Brain microvascular endothelial cell (primary cell): ENCODE data around the gene ZFHX3.
"Not testable (repeated sequence)": the region's sequence is repeated elsewhere in the genome, so short reads cannot be mapped to it uniquely, and the experiment has no call there.

Source experiments
- DNase-seq: peaks from one replicate; pipeline ENCODE4 v3.0.0-alpha.2; 2020
- H3K27ac ChIP-seq: fragments of 250-450 bp; sonication (Bioruptor Pico); 2 replicates; pipeline ENCODE4 v1.5.1; 2020; ENCODE audit warnings: mild to moderate bottlenecking, moderate library complexity
- H3K27me3 ChIP-seq: fragments of 250-450 bp; sonication (Bioruptor Pico); replicated peaks from 2 replicates; pipeline ENCODE4 v1.5.1; 2020; ENCODE audit warnings: mild to moderate bottlenecking
- H3K36me3 ChIP-seq: fragments of 250-450 bp; sonication (Bioruptor Pico); replicated peaks from 2 replicates; pipeline ENCODE4 v1.5.1; 2020; ENCODE audit warnings: mild to moderate bottlenecking
- H3K4me3 ChIP-seq: 2 replicates; pipeline ENCODE4 v1.5.1; 2011; ENCODE audit warnings: low read depth, mild to moderate bottlenecking, control low read depth, low read length, moderate library complexity
- CTCF ChIP-seq: IDR thresholded peaks from 2 replicates; pipeline ENCODE4 v1.5.1; 2011; ENCODE audit warnings: low read depth, mild to moderate bottlenecking, moderate library complexity, low read length, control low read depth, inconsistent platforms; ENCODE audit errors: missing control alignments
- in situ Hi-C: cut with HindIII; loops from 2 replicates; pipeline ENCODE4 v1.10.0; 2017; ENCODE audit warnings: low sequenced_read_pairs, low pct_ligation_motif_present

Gene ZFHX3

GRCh38 chr16:72999541-73000019 lies 48.3 kb downstream of the ZFHX3 start:
- Histone ChIP-seq H3K27me3 (no peaks in the 10 kb centered on the region), H3K27ac (no peak overlapping the region), H3K36me3 (no peaks in the 10 kb centered on the region), H3K4me3 (no peak overlapping the region)
- TF ChIP-seq CTCF: no peak
- DNase-seq: no peak
- in situ Hi-C loops: no loop called here

- H3K4me3 ChIP-seq: no peak overlapping the region
- no peaks in the 10 kb centered on the region for H3K36me3 ChIP-seq
- in situ Hi-C loops: no loop called here
- H3K27me3 ChIP-seq: no peaks in the 10 kb centered on the region
- no peak overlapping the region for H3K27ac ChIP-seq
- no peak for DNase-seq
- no peak for TF ChIP-seq CTCF
These were observed 50.8 kb downstream of the ZFHX3 start for GRCh38 chr16:72997141-72997542.

- DNase-seq: no peak
- Histone ChIP-seq H3K27ac (no peak overlapping the region), H3K36me3 (no peaks in the 10 kb centered on the region), H3K4me3 (no peak overlapping the region), H3K27me3 (no peaks in the 10 kb centered on the region)
- in situ Hi-C loops: no loop called here
- no peak for TF ChIP-seq CTCF
These were observed 51.5 kb downstream of the ZFHX3 start for GRCh38 chr16:72996291-72997062.

GRCh38 chr16:72995882-72996270 lies 52.1 kb downstream of the ZFHX3 start:
- DNase-seq, H3K27me3 ChIP-seq, H3K27ac ChIP-seq, H3K36me3 ChIP-seq, in situ Hi-C loops, H3K4me3 ChIP-seq: not testable (repeated sequence)

- Histone ChIP-seq H3K27ac (no peak overlapping the region), H3K4me3 (no peak overlapping the region), H3K27me3 (no peaks in the 10 kb centered on the region), H3K36me3 (no peaks in the 10 kb centered on the region)
- in situ Hi-C loops: no loop called here
- TF ChIP-seq CTCF: peak; percentile 70
- no peak for DNase-seq
These were observed 52.6 kb downstream of the ZFHX3 start for GRCh38 chr16:72995151-72995881.

GRCh38 chr16:72992142-72992601 lies 55.8 kb downstream of the ZFHX3 start:
- no peaks in the 10 kb centered on the region for H3K36me3 ChIP-seq
- no peak overlapping the region for H3K27ac ChIP-seq
- in situ Hi-C loops: no loop called here

More at GRCh38 chr16:72992142-72992601, 55.8 kb downstream of the ZFHX3 start:
- no peak overlapping the region for H3K4me3 ChIP-seq
- DNase-seq: no peak
- TF ChIP-seq CTCF: no peak
- H3K27me3 ChIP-seq: no peaks in the 10 kb centered on the region
